Heart left ventricle (tissue), 16 donors: ENCODE measurements around the gene DCDC1. TPM values are rescaled to one million over a fixed set of nuclear protein-coding genes. Genes with fewer than 3 reads are reported as not detected.

ENCODE experiments used
- ATAC-seq, 4 donors: fragments of 200-7000 bp; cut with Tn5 transposase; one replicate each; pipeline ENCODE4 v1.9.1; 2020 to 2022; ENCODE audit warnings: moderate library complexity in 4 of 4, mild to moderate bottlenecking in 3 of 4, moderate number of reproducible peaks in 1 of 4
- DNase-seq, 5 donors: peaks; one replicate each; pipeline ENCODE4 v3.0.0-alpha.2; 2020
- H3K27ac ChIP-seq, 12 donors: fragments of 200-600 bp; sonication (generic) in 4 of 12; one replicate each; pipeline versions ENCODE4 v1.5.0 to v1.8.0; 2016 to 2022; ENCODE audit warnings: mild to moderate bottlenecking in 2 of 12
- H3K27me3 ChIP-seq, 9 donors: fragments of 200-600 bp; sonication (generic) in 2 of 9; one replicate each; pipeline versions ENCODE4 v1.5.1 to v1.8.0; 2016 to 2022; ENCODE audit warnings: mild to moderate bottlenecking in 3 of 9
- H3K36me3 ChIP-seq, 9 donors: fragments of 200-600 bp; sonication (generic) in 2 of 9; one replicate each; pipeline versions ENCODE4 v1.5.0 to v1.8.0; 2018 to 2022; ENCODE audit warnings: mild to moderate bottlenecking in 2 of 9
- H3K4me1 ChIP-seq, 12 donors: fragments of 200-600 bp; sonication (generic) in 4 of 12; one replicate each; pipeline versions ENCODE4 v1.5.0 to v1.8.0; 2016 to 2022; ENCODE audit warnings: mild to moderate bottlenecking in 3 of 12
- H3K4me3 ChIP-seq, 12 donors: fragments of 200-600 bp; sonication (generic) in 4 of 12; one replicate each; pipeline versions ENCODE4 v1.5.0 to v1.8.0; 2017 to 2022; ENCODE audit warnings: mild to moderate bottlenecking in 9 of 12, moderate library complexity in 4 of 12
- H3K9me3 ChIP-seq, 12 donors: fragments of 200-600 bp; sonication (generic) in 4 of 12; one replicate each; pipeline versions ENCODE4 v1.5.0 to v1.8.0; 2016 to 2022; ENCODE audit warnings: mild to moderate bottlenecking in 1 of 12
- CTCF ChIP-seq, 12 donors: fragments of 200-600 bp; sonication (generic) in 4 of 12; IDR thresholded peaks; one replicate each; pipeline versions ENCODE4 v1.5.0 to v1.8.0; 2018 to 2022; ENCODE audit warnings: antibody characterized with exemption in 12 of 12, mild to moderate bottlenecking in 5 of 12
- POLR2A ChIP-seq, 2 donors: fragments of 450-650 bp; IDR thresholded peaks; one replicate each; pipeline ENCODE4 v1.6.1; 2017; ENCODE audit warnings: antibody characterized with exemption in 2 of 2, mild to moderate bottlenecking in 2 of 2, moderate library complexity in 2 of 2
- WGBS, 4 donors: extraction: QIAGEN DNeasy Blood & Tissue Kit in 2 of 4; methylation state at CpG; one replicate each; pipeline versions ENCODE4 v1.1.5 to v1.1.7; 2013 to 2018; 5-methylcytosine and 5-hydroxymethylcytosine counted together
- intact Hi-C, 10 donors: fragments of 100-400 bp; cut with DNase I; formaldehyde crosslinking; loops; one replicate each; pipeline versions ENCODE4 v1.11.1 to v1.14.2; 2022
- polyA plus RNA-seq, 2 donors: library from polyadenylated mRNA; stranded (reverse); fragments of 200-250 nt; gene quantifications; one replicate each; pipeline ENCODE4 v1.2.3, GENCODE V29; 2013
- total RNA-seq, 9 donors: library from RNA; depleted of rRNA in 2 of 9; stranded (reverse); fragments of >200 nt in 2 of 9; fragmentation: NEBNext Ultra II Directional in 3 of 9; extraction: Animal tissue kit (Norgen Biotek cat#: 25700) in 3 of 9; gene quantifications; one replicate each; pipeline versions ENCODE4 v1.1.0 to v1.2.4, GENCODE V29; 2016 to 2023
- donor health status: ischemic (EF 13 %, LVEDD 7.1; RV severe dilation, severe dysfunction).
- donor health status: healthy with polysubstance abuse.
- donor health status: DM: no; HTN: yes; CAD: no.
- donor health status: DM: no; HTN: no; CAD: no.
- donor health status: ischemic (EF 25% LVEDD 6.9; RV normal size, moderate dysfunction).
- donor health status: ischemic (EF 25% LVEDD 5.7; RV mildly dilated, moderate dysfunction).
- donor health status: healthy.
- donor health status: DM: yes; HTN: yes; CAD: no.
- donor health status: ischemic (EF 35%, LVEDD 5.7; RV mildly dilated, moderate dysfunction).
- donor health status: nonischemic (EF 11% LVEDD 7.7; RV severe dilation, severe dysfunction).
- donor health status: DM: yes; HTN: yes; CAD: no.
- donor health status: PGD.
- donor health status: ischemic (EF 29% LVEDD 5.4; RV normal size, mild dysfunction).
- donor health status: nonischemic (EF 23%, LVEDD 6.1; RV moderate dilation, normal function).

The DCDC1 gene
- total and polyA plus RNA-seq, 11 donors = 0.07 to 1.0 (median 0.12) TPM; not detected in 7

DNA sequence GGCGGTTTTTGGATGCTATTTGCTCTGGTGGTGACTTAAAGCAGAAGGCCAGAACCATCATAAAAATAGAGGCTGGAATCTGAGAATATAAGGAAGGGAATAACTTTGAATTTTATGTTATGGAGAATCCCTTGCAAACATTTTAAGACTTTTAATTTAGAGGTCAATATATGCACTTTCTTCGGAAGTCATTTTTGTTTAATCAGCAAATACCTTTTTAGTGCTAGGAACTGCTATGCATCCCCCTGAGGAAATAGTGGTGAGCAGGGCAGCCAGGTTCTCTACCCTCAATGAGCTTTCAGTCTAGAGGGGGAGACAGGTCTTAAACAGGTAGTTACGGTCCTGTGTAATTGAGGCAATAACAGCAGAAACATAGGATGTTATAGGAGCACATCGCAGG is 516.9 kb downstream of the DCDC1 start:
- ATAC-seq (no peak), DNase-seq (no peak)
- Histone ChIP-seq H3K27ac (no peak overlapping the region), H3K9me3 (peaks cover 0 to 2% (median 0%) of the 10 kb centered on the region in 12 donors), H3K4me3 (no peak overlapping the region), H3K4me1 (peaks cover 0 to 4% (median 0%) of the 10 kb centered on the region in 12 donors), H3K27me3 (no peaks in the 10 kb centered on the region), H3K36me3 (no peaks in the 10 kb centered on the region)
- WGBS, 4 donors = 93 to 98% (median 96%) methylated on average over 4 of the region's 4 CpGs
- no peak for TF ChIP-seq CTCF (IDR thresholded peaks at IDR 0.05)
- no peak for TF ChIP-seq POLR2A (IDR thresholded peaks at IDR 0.05)
- intact Hi-C loops = loop anchor here in 8 of 10 donors (5.0 to 10.0 kb wide), 5 partner anchors 60 to 268 kb away; partner anchors contain the start of gene MPPED2 (in 4 of the 8)

DNA sequence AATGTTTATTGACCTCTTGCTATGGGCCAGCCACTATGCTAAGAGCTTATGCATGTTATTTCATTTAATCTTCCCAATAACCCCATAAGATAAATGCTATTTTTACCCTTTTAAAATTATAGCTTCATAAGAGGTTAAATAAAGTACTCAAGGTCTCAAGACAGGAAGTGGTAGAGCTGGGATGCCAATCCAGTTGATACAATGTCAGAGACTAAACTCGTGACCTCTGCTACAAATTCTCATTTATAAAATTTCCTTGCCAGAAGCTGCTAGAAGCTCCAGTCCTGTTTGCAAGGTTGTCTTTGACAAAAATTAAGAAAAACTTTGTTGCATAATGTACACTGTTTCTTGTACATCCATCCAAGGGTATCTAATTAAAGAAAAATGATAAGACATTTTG is 517.4 kb downstream of the DCDC1 start:
- Histone ChIP-seq H3K36me3 (no peaks in the 10 kb centered on the region), H3K27ac (no peak overlapping the region), H3K27me3 (no peaks in the 10 kb centered on the region), H3K4me3 (no peak overlapping the region), H3K9me3 (peaks cover 0 to 8% (median 3%) of the 10 kb centered on the region in 12 donors), H3K4me1 (peaks cover 0 to 4% (median 0%) of the 10 kb centered on the region in 12 donors)
- DNase-seq (no peak), ATAC-seq (no peak)
- 55 to 76% (median 66%) methylated on average over 1 of the region's 1 CpG for WGBS, 4 donors
- TF ChIP-seq CTCF (IDR thresholded peaks at IDR 0.05) = no peak
- no peak for TF ChIP-seq POLR2A (IDR thresholded peaks at IDR 0.05)
- intact Hi-C loops = loop anchor here in 8 of 10 donors (5.0 to 10.0 kb wide), 5 partner anchors 60 to 267 kb away; partner anchors contain the start of gene MPPED2 (in 4 of the 8)

DNA sequence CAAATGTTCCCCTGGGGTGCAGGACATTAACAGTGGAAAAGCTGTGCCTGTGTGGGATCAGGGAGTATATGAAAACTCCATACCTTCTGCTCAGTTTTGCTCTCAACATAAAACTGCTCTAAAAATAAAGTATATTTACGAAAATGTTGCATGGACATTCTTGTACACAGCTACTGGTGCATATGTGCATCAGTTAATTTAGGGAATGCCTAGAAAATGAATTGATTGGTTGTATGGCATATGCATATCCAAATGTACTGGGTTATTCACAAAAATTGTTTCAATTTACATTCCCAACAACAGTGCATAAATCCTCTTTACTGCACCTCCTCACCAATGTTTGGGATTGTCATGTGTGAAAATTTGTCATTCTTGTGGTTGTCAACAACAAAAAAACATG is 532.3 kb downstream of the DCDC1 start:
- intact Hi-C loops = no loop called here
- 93 to 97% (median 96%) methylated on average over 1 of the region's 1 CpG for whole genome bisulfite sequencing, 4 donors

DNA sequence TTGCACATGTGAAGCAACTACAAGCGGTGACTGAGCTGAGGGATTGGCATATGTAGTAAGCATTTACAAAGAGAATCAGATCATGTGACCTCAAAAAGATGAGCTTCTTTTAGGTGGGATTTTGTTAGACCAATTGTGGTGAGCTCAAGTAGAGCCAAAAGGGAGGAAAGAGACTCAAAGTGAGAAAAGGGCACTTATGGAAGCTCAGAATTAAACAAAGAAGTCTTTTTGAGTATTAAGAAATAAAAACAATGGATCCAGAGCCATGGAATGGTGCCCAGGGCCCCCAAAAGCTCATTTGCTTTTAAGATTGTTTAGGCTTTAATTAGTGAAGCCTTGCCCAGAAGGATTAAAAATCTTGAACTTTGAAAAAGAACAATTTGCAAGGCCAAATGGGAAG is 536.7 kb downstream of the DCDC1 start:
- Histone ChIP-seq H3K27ac (no peak overlapping the region), H3K27me3 (no peaks in the 10 kb centered on the region), H3K36me3 (no peaks in the 10 kb centered on the region), H3K9me3 (peaks cover 0 to 18% (median 8%) of the 10 kb centered on the region in 12 donors), H3K4me1 (no peaks in the 10 kb centered on the region), H3K4me3 (no peak overlapping the region)
- DNase-seq = no peak
- TF ChIP-seq POLR2A (IDR thresholded peaks at IDR 0.05) = no peak
- 79 to 92% (median 87%) methylated on average over 1 of the region's 1 CpG for WGBS, 4 donors
- no peak for ATAC-seq
- intact Hi-C loops = no loop called here

More for the DNA sequence above, 532.3 kb downstream of the DCDC1 start:
- Histone ChIP-seq H3K4me1 (no peaks in the 10 kb centered on the region), H3K27me3 (no peaks in the 10 kb centered on the region), H3K9me3 (peaks cover 0 to 18% (median 8%) of the 10 kb centered on the region in 12 donors), H3K4me3 (no peak overlapping the region), H3K27ac (no peak overlapping the region), H3K36me3 (no peaks in the 10 kb centered on the region)
- ATAC-seq = no peak
- TF ChIP-seq CTCF (IDR thresholded peaks at IDR 0.05) (no peak), POLR2A (IDR thresholded peaks at IDR 0.05) (no peak)
- DNase-seq = no peak

DNA sequence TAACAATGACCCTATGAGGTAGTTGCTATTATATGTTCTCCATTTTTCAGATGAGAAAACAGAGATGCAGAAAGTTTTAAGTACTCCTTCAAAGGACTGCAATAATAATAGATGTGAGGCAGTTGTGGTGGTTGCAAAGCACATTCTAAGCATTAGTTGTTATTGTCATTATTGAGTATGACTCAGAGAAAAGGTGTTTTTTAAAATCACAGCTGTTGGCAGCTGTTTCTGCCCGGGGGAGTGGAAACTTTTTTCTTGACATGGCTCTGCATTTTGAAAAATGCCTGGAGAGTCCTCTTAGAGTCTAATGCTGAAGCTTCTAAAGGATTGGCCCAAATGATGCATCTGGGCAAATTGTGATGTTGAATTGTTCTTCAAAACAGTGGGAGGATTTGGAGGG is 538.9 kb downstream of the DCDC1 start:
- ATAC-seq (no peak), DNase-seq (no peak)
- Histone ChIP-seq H3K4me1 (no peaks in the 10 kb centered on the region), H3K27ac (no peak overlapping the region), H3K36me3 (no peaks in the 10 kb centered on the region), H3K27me3 (no peaks in the 10 kb centered on the region), H3K4me3 (no peak overlapping the region), H3K9me3 (peaks cover 0 to 16% (median 7%) of the 10 kb centered on the region in 12 donors)
- intact Hi-C loops = no loop called here
- no peak for TF ChIP-seq POLR2A (IDR thresholded peaks at IDR 0.05)
- no peak for TF ChIP-seq CTCF (IDR thresholded peaks at IDR 0.05)
- 33 to 49% (median 39%) methylated on average over 1 of the region's 1 CpG for WGBS, 4 donors
